ENCODE results near the gene ACLY. TPM values are rescaled to one million over a fixed set of nuclear protein-coding genes. Genes with fewer than 3 reads are reported as not detected.

ACLY gene
- total and polyA plus RNA-seq, 2 of the 13 experiments (the other 11 are each of a cell fraction or from before 2014, with no cell fraction given), result 111 to 218 TPM

DNA sequence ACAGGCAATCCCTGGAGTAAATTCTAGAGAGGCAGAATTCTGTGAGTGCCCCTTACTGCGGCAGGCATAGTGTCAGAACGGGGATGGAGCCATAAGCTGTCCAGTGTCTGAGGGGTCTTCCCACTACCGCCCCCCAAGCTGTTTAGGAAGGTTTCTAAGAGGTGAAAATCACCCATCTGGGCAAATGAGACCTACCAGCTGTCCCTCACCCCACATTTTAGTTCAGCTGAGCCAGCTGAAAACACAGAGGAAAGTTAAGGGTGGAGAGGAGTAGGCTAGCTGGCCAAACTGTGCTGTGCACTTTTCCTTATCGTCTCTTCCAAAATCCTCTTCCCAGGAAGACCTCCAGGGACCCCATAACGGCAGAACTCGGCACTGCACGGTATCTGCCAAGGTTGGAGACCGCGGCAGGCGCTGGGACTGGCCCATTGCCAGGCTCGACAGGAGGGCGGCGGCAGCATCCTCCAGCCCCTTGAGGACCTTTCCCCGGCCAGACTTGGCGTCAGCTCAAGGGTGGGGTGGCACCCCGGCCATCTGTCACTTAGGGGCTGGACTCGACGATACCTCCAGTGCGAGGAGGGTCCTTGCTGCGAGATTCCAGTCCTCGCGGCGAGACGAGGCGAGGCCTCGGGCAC, 955 bp downstream of the ACLY start (continued):
- TF ChIP-seq, protein P1, sequence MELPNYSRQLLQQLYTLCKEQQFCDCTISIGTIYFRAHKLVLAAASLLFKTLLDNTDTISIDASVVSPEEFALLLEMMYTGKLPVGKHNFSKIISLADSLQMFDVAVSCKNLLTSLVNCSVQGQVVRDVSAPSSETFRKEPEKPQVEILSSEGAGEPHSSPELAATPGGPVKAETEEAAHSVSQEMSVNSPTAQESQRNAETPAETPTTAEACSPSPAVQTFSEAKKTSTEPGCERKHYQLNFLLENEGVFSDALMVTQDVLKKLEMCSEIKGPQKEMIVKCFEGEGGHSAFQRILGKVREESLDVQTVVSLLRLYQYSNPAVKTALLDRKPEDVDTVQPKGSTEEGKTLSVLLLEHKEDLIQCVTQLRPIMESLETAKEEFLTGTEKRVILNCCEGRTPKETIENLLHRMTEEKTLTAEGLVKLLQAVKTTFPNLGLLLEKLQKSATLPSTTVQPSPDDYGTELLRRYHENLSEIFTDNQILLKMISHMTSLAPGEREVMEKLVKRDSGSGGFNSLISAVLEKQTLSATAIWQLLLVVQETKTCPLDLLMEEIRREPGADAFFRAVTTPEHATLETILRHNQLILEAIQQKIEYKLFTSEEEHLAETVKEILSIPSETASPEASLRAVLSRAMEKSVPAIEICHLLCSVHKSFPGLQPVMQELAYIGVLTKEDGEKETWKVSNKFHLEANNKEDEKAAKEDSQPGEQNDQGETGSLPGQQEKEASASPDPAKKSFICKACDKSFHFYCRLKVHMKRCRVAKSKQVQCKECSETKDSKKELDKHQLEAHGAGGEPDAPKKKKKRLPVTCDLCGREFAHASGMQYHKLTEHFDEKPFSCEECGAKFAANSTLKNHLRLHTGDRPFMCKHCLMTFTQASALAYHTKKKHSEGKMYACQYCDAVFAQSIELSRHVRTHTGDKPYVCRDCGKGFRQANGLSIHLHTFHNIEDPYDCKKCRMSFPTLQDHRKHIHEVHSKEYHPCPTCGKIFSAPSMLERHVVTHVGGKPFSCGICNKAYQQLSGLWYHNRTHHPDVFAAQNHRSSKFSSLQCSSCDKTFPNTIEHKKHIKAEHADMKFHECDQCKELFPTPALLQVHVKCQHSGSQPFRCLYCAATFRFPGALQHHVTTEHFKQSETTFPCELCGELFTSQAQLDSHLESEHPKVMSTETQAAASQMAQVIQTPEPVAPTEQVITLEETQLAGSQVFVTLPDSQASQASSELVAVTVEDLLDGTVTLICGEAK (IDR thresholded peaks at IDR 0.05), result no peak
- TF ChIP-seq, protein P1 (CRISPR knock-in tag; IDR thresholded peaks at IDR 0.05), result 0 out of 2 replicates have a peak, but pooled peaks have one; percentile 17
- TF ChIP-seq, protein P2, sequence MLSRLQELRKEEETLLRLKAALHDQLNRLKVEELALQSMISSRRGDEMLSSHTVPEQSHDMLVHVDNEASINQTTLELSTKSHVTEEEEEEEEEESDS (CRISPR knock-in tag; IDR thresholded peaks at IDR 0.05; ENCODE audit: borderline replicate concordance), result no peak
- TF ChIP-seq, protein P3, sequence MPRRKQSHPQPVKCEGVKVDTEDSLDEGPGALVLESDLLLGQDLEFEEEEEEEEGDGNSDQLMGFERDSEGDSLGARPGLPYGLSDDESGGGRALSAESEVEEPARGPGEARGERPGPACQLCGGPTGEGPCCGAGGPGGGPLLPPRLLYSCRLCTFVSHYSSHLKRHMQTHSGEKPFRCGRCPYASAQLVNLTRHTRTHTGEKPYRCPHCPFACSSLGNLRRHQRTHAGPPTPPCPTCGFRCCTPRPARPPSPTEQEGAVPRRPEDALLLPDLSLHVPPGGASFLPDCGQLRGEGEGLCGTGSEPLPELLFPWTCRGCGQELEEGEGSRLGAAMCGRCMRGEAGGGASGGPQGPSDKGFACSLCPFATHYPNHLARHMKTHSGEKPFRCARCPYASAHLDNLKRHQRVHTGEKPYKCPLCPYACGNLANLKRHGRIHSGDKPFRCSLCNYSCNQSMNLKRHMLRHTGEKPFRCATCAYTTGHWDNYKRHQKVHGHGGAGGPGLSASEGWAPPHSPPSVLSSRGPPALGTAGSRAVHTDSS (CRISPR knock-in tag; conservative IDR thresholded peaks at IDR 0.05), result no peak
- TF ChIP-seq BCL6 (CRISPR knock-in tag; IDR thresholded peaks at IDR 0.05), result no peak
- 0 out of 2 replicates have a peak, but pooled peaks have one; percentile 28 for TF ChIP-seq ZBTB42 (CRISPR knock-in tag; IDR thresholded peaks at IDR 0.05)
- TF ChIP-seq POLR2A (IDR thresholded peaks at IDR 0.05; ENCODE audit: insufficient read depth in 1 of 2, low read depth in 2 of 2, low read length in 2 of 2), result no peak
- TF ChIP-seq CCDC6 (CRISPR knock-in tag; IDR thresholded peaks at IDR 0.05), result no peak
- TF ChIP-seq FOXK2 (IDR thresholded peaks at IDR 0.05), result no peak
- no peak for TF ChIP-seq CBX2 (IDR thresholded peaks at IDR 0.05; ENCODE audit: low read depth, low read length)
- TF ChIP-seq CBX2 (CRISPR knock-in tag; IDR thresholded peaks at IDR 0.05; ENCODE audit: low read depth), result no peak
- no peak for TF ChIP-seq ZNF850 (CRISPR knock-in tag; conservative IDR thresholded peaks at IDR 0.05)
- TF ChIP-seq, protein P4, sequence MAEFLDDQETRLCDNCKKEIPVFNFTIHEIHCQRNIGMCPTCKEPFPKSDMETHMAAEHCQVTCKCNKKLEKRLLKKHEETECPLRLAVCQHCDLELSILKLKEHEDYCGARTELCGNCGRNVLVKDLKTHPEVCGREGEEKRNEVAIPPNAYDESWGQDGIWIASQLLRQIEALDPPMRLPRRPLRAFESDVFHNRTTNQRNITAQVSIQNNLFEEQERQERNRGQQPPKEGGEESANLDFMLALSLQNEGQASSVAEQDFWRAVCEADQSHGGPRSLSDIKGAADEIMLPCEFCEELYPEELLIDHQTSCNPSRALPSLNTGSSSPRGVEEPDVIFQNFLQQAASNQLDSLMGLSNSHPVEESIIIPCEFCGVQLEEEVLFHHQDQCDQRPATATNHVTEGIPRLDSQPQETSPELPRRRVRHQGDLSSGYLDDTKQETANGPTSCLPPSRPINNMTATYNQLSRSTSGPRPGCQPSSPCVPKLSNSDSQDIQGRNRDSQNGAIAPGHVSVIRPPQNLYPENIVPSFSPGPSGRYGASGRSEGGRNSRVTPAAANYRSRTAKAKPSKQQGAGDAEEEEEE (CRISPR knock-in tag; IDR thresholded peaks at IDR 0.05; ENCODE audit: borderline replicate concordance), result no peak
- TF ChIP-seq NFATC3 (CRISPR knock-in tag; IDR thresholded peaks at IDR 0.05), result no peak
- no peak for TF ChIP-seq RFX3 (CRISPR knock-in tag; IDR thresholded peaks at IDR 0.05)
- TF ChIP-seq ELF3 (CRISPR knock-in tag; IDR thresholded peaks at IDR 0.05), result no peak
- TF ChIP-seq, protein P5, sequence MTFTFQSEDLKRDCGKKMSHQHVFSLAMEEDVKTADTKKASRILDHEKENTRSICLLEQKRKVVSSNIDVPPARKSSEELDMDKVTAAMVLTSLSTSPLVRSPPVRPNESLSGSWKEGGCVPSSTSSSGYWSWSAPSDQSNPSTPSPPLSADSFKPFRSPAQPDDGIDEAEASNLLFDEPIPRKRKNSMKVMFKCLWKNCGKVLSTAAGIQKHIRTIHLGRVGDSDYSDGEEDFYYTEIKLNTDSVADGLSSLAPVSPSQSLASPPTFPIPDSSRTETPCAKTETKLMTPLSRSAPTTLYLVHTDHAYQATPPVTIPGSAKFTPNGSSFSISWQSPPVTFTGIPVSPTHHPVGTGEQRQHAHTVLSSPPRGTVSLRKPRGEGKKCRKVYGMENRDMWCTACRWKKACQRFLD (CRISPR knock-in tag; IDR thresholded peaks at IDR 0.05; ENCODE audit: borderline replicate concordance), result no peak

Data from HepG2 (cell line).